ENCODE results near the gene OR4D9.

OR4D9 gene

GRCh38 chr11:59548309-59548656, 36.9 kb downstream of the OR4D9 start:
- in situ Hi-C loops (cut with MboI; ENCODE audit: low pct_unique_long_range_greater_than_20kb, low sequenced_read_pairs, unreplicated experiment) = no loop called here
- no peak for DNase-seq (ENCODE audit: low spot score)
- TF ChIP-seq CTCF (IDR thresholded peaks at IDR 0.05; ENCODE audit: extremely low read depth, insufficient read depth, missing control alignments) = no peak

DNA sequence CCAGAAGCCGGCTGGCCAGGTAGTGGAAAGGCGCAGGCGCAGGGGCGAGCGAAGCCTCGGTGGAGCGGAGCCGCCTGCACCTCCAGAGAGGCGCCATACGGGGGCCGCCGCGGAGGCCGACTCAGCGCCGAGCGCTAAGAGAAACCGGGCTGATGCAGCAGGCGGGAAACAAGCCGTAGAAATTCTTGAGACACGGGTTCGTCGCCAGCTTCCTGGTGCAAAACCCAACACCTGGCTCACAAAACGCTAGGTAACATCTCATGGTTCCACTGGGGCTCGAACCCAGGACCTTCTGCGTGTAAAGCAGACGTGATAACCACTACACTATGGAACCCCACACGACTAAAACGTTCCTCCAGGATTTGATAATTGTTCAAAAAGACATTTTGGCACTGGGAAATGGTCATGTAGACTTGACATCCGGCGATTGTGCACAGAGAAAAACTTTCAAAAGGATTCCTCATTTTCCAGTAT, 39.1 kb downstream of the OR4D9 start:
- DNase-seq (ENCODE audit: low spot score) = peak; percentile 80
- peak; percentile 52 for TF ChIP-seq CTCF (IDR thresholded peaks at IDR 0.05; ENCODE audit: extremely low read depth, insufficient read depth, missing control alignments)
- in situ Hi-C loops (cut with MboI; ENCODE audit: low pct_unique_long_range_greater_than_20kb, low sequenced_read_pairs, unreplicated experiment) = no loop called here

- peak; percentile 39 for DNase-seq (ENCODE audit: low spot score)
- in situ Hi-C loops (cut with MboI; ENCODE audit: low pct_unique_long_range_greater_than_20kb, low sequenced_read_pairs, unreplicated experiment) = no loop called here
- no peak for TF ChIP-seq CTCF (IDR thresholded peaks at IDR 0.05; ENCODE audit: extremely low read depth, insufficient read depth, missing control alignments)
Observed at GRCh38 chr11:59550842-59551658, 39.7 kb downstream of the OR4D9 start.

DNA sequence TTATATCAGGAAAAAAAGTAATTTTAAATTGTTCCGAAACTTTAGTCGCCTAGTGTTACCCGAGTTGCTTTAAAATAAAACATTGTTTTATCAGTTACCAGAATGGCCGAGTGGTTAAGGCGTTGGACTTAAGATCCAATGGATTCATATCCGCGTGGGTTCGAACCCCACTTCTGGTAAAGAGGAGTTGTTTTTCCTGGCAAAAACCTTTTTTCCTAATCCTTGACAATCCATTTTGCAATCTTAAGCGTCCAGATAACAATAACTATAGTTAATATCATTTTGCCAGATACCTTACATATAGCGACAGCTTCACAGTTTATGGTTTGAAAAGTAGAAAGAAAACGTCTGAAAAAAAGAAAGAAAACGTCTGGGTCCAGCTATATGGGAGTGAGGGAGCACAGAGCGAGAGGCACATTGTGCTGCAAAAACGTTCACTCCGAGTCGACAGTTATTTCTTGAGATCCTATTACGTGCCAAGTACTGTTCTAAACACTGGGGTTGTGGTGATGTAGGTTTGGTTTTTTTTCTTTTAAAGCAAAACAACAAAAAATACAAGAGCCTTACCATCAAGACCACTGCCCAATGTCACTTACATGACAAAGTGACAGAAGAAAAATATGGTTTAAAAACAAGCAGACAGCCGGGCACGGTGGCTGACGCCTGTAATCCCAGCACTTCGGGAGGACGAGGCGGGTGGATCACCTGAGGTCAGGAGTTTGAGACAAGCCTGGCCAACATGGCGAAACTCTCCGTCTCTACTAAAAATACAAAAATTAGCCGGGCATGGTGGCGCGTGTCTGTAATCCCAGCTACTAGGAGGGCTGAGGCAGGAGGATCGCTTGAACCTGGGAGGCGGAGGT, 40.6 kb downstream of the OR4D9 start:
- no peak for TF ChIP-seq CTCF (IDR thresholded peaks at IDR 0.05; ENCODE audit: extremely low read depth, insufficient read depth, missing control alignments)
- in situ Hi-C loops (cut with MboI; ENCODE audit: low pct_unique_long_range_greater_than_20kb, low sequenced_read_pairs, unreplicated experiment) = no loop called here
- DNase-seq (ENCODE audit: low spot score) = no peak

DNA sequence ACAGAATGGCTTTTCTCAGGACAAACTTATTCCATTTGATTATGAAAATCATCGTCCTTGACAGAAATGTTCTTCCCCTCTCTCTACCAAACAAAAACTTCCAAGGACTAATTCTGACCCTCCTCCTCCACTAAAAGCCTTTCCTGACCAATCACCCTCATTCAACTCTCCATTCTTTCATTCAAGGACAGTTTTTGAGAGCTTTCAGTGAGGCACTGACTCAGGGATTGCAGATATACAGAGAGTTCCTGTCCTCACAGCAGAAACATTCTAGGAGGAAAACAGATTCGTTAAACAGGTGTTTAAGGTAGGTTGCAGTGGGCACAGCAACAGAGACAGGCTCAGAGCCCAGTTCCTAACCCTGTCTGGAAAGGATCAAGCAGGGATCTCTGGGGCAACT, 41.5 kb downstream of the OR4D9 start:
- DNase-seq (ENCODE audit: low spot score) = no peak
- TF ChIP-seq CTCF (IDR thresholded peaks at IDR 0.05; ENCODE audit: extremely low read depth, insufficient read depth, missing control alignments) = no peak
- in situ Hi-C loops (cut with MboI; ENCODE audit: low pct_unique_long_range_greater_than_20kb, low sequenced_read_pairs, unreplicated experiment) = no loop called here

GRCh38 chr11:59553323-59553722, 42.0 kb downstream of the OR4D9 start:
- no peak for TF ChIP-seq CTCF (IDR thresholded peaks at IDR 0.05; ENCODE audit: extremely low read depth, insufficient read depth, missing control alignments)
- DNase-seq (ENCODE audit: low spot score) = no peak
- in situ Hi-C loops (cut with MboI; ENCODE audit: low pct_unique_long_range_greater_than_20kb, low sequenced_read_pairs, unreplicated experiment) = no loop called here

Measured in GM13977 (cell line).